G401.6 (cell line): ENCODE measurements around the gene PPCS.

Source experiments
- FAIRE-seq: peaks from 2 replicates; lab custom pipeline; 2012; peaks lifted over from hg19 to GRCh38; lab: Jason Lieb, UNC

The PPCS gene

GRCh38 chr1:42456010-42456753 is at the start of gene PPCS, which contains the start of gene ZMYND12:
PPCS (plus strand) TSS chr1:42456543; CDS start chr1:42456566, 23 bp downstream.
ZMYND12 (minus strand) TSS chr1:42456022; CDS start chr1:42455997, 25 bp downstream.
- no peak for FAIRE-seq

GRCh38 chr1:42414551-42415496 is 41.5 kb upstream of the PPCS start:
- FAIRE-seq = no peak

GRCh38 chr1:42417166-42417565 is 39.2 kb upstream of the PPCS start:
- FAIRE-seq = no peak

GRCh38 chr1:42418516-42418915 is 37.8 kb upstream of the PPCS start:
- FAIRE-seq = no peak

- no peak for FAIRE-seq
Observed at GRCh38 chr1:42419126-42419821, 37.1 kb upstream of the PPCS start.

- FAIRE-seq = no peak
Observed at GRCh38 chr1:42420121-42420520, 36.2 kb upstream of the PPCS start.

- FAIRE-seq = no peak
Observed at GRCh38 chr1:42420911-42421585, 35.3 kb upstream of the PPCS start.

GRCh38 chr1:42422737-42423136 is 33.6 kb upstream of the PPCS start:
- no peak for FAIRE-seq

- no peak for FAIRE-seq
Observed at GRCh38 chr1:42423681-42424080, 32.7 kb upstream of the PPCS start.

- no peak for FAIRE-seq
Observed at GRCh38 chr1:42424201-42424600, 32.1 kb upstream of the PPCS start.

- FAIRE-seq = no peak
Observed at GRCh38 chr1:42427240-42427639, 29.1 kb upstream of the PPCS start.

GRCh38 chr1:42429603-42430002 is 26.7 kb upstream of the PPCS start:
- no peak for FAIRE-seq

- FAIRE-seq = no peak
Observed at GRCh38 chr1:42430286-42431135, 25.8 kb upstream of the PPCS start.

- no peak for FAIRE-seq
Observed at GRCh38 chr1:42431514-42431913, 24.8 kb upstream of the PPCS start.

GRCh38 chr1:42432714-42433113 is 23.6 kb upstream of the PPCS start:
- no peak for FAIRE-seq

GRCh38 chr1:42433369-42433768 is 23.0 kb upstream of the PPCS start:
- FAIRE-seq = no peak

- no peak for FAIRE-seq
Observed at GRCh38 chr1:42434340-42434739, 22.0 kb upstream of the PPCS start.

- FAIRE-seq = no peak
Observed at GRCh38 chr1:42439940-42440339, 16.4 kb upstream of the PPCS start.

- no peak for FAIRE-seq
Observed at GRCh38 chr1:42442662-42443061, 13.7 kb upstream of the PPCS start.

- FAIRE-seq = no peak
Observed at GRCh38 chr1:42449256-42449655, 7.1 kb upstream of the PPCS start.

- no peak for FAIRE-seq
Observed at GRCh38 chr1:42450061-42450460, 6.3 kb upstream of the PPCS start.
